Measurements from ENCODE around the gene ABHD17A.

- no peak for TF ChIP-seq CTCF (IDR thresholded peaks at IDR 0.05; ENCODE audit: low read depth, low read length, poor library complexity, severe bottlenecking)
- TF ChIP-seq EZH2phosphoT487 (IDR thresholded peaks at IDR 0.05; ENCODE audit: borderline replicate concordance, low read length): no peak
These were observed 3.1 kb upstream of the ABHD17A start for GRCh38 chr19:1888385-1888784.

Data from DOHH2 (cell line).